Stimulated activated CD8-positive, alpha-beta memory T cell treated with anti-CD3 and anti-CD28 coated beads, Interleukin-2, amount 100 ng/mL, for 1 hour (primary cell): ENCODE data around the gene DLX2.
"Not testable (repeated sequence)": the region's sequence is repeated elsewhere in the genome, so short reads cannot be mapped to it uniquely, and the experiment has no call there.

ENCODE experiments used
- DNase-seq, 2 donors: peaks; one replicate each; pipeline ENCODE4 v3.0.0-alpha.2; 2020; ENCODE audit warnings: low read depth in 2 of 2

The DLX2 gene

GRCh38 chr2:172102391-172103359 is at the start of gene DLX2:
DLX2 (minus strand) TSS chr2:172102900; CDS start chr2:172102538, 362 bp downstream.
- DNase-seq: peak; percentile 35 to 48

GRCh38 chr2:172147944-172148650 is 45.4 kb upstream of the DLX2 start:
- DNase-seq: no peak

GRCh38 chr2:172143817-172144216 is 41.1 kb upstream of the DLX2 start:
- no peak for DNase-seq

- DNase-seq: not testable (repeated sequence)
Measured at GRCh38 chr2:172138727-172139126, 36.0 kb upstream of the DLX2 start.

GRCh38 chr2:172137943-172138342 is 35.2 kb upstream of the DLX2 start:
- no peak for DNase-seq

DNA sequence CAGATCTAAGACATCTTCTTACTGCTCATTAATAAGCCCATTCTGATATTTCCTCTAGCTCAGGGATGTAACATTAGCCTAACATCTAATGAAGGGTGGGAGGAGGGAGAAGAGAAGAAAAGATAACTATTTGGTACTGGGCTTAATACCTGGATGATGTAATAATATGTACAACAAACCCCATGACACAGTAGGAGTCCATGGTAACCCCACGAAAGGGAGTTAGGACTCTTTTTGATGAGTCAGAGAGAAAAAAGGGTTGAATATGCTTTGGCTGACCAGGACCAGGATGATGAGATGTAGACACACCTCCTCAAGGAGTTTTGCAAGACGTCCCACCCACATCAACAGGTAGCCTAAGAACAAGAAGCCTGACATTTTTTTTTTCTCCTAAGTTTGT is 34.4 kb upstream of the DLX2 start:
- no peak for DNase-seq

GRCh38 chr2:172135446-172135845 is 32.7 kb upstream of the DLX2 start:
- no peak for DNase-seq

DNA sequence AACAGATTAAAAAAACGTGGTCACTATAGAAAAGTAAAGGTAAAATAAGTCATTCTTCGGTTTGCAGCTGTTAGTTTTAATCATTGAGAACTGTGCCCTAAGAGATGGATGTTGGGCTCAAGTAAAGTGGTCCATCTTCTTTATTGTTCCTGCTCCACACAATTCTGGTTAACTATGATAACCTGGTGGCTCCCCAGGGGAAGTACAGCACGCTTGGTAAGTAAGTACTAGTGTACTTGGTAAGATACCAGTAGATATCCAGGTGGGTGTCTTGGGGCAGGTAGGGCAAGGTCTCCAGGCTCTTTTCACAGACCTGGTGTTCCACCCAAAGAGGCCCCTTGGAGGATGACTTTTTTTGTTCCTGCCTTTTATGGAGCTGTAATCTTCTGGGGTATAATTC is 31.6 kb upstream of the DLX2 start:
- no peak for DNase-seq

- no peak for DNase-seq
Measured at GRCh38 chr2:172131713-172132555, 29.2 kb upstream of the DLX2 start.

DNA sequence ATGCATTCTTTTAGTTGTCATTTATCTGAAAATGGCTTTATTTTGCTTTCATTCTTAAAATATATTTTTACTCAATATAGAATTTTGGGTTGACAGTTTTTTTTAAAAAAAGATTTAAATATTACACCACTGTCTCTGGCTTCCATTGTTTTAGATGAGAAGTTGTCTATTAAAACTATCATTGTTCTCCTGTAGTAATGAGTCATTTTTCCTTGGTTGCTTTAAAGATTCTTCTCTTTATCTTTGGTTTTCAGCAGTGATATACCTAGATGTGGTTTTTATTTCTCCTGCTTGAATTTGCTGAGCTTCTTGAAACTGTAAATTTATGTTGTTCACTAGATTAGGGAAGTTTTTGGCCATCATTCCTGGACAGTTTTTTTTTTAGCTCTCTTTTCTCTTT is 26.7 kb upstream of the DLX2 start:
- no peak for DNase-seq

GRCh38 chr2:172128484-172128883 is 25.8 kb upstream of the DLX2 start:
- no peak for DNase-seq

- no peak for DNase-seq
Measured at GRCh38 chr2:172120118-172120517, 17.4 kb upstream of the DLX2 start.

DNA sequence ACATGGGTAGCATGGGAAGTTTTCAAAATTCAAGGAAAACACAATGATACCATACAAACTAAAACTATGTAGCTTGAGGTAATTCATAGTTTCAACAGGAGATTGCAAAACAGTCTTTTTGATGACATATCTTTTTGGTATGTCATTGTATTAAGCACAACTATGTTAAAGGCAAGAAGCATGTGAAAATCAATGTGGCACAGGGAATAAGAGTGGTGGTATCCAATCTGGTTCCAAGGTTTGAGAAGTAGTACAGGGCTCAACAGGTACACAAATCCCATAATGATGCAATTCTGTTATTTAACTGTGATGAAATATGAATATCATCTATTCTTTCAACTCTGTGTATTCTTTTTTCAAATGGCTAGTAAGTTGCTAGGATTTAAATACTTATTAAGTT is 16.4 kb upstream of the DLX2 start:
- no peak for DNase-seq

- DNase-seq: no peak
Measured at GRCh38 chr2:172116107-172116506, 13.4 kb upstream of the DLX2 start.

GRCh38 chr2:172114579-172114978 is 11.9 kb upstream of the DLX2 start:
- DNase-seq: no peak

DNA sequence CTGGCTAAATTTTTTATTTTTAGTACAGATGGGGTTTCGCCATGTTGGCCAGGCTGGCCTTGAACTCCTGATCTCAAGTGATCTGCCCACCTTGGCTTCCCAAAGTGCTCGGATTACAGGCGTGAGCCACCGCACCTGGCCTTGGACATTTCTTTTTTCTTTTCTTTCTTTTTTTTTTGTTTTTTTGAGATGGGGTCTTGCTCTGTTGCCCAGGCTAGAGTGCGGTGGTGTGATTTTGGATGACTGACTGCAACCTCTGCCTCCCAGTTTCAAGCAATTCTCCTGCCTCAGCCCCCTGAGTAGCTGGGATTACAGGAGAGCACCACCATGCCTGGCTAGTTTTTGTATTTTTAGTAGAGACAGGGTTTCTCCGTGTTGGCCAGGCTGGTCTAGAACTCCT is 11.5 kb upstream of the DLX2 start:
- not testable (repeated sequence) for DNase-seq

DNA sequence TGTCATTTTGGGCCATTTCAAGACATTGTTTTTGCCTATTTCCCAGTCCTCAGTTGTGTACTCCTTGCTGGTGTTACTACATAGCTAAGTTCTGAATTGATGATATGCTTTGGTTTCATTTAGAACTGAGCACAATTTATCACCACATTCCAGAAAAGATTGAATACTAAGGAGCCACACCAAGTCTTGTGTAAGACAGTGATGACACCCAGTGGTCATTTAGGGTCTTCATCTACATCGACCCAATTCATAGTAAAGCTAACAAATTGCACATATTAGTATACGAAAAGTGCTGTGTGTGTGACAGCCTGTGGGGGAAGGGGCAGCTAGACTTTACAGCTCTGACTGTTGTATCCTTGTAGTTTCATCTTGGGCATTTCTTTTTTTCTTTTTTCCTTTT is 10.9 kb upstream of the DLX2 start:
- no peak for DNase-seq

DNA sequence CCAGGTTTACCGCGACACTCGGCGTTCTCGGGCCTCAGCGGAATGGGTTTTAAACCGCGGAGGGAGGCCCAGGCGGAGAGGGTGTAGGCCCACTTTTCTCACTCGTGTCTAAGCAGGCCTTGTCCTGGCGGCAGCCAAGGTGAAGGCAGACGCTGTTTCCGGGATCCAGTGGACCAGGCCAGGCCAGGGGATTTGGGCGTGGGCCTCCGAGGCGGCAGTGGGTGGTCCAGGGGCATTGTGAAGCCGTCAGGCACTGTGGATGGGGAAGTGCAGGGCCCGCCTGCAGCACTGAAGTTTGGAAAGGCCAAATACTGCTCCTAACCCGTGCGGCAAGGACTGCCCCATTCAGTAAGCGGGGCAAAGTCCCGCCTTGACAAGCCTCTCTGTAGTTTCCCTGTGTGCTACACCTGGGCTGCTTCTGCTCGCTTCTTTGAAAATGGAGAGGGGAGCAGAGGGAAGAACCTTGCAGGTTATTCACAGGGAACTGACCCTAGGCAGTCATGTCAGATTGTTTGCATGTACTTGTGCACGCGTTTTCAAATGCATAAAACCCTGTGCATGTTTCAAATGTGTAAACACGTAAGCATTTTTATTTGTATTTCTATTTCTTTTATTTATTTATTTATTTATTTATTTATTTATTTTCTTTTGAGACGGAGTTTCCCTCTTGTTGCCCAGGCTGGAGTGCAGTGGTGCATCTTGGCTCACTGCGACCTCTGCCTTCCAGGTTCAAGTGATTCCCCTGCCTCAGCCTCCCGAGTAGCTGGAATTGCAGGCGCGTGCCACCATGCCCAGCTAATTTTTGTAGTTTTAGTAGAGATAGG is 7.5 kb upstream of the DLX2 start:
- DNase-seq: no peak

DNA sequence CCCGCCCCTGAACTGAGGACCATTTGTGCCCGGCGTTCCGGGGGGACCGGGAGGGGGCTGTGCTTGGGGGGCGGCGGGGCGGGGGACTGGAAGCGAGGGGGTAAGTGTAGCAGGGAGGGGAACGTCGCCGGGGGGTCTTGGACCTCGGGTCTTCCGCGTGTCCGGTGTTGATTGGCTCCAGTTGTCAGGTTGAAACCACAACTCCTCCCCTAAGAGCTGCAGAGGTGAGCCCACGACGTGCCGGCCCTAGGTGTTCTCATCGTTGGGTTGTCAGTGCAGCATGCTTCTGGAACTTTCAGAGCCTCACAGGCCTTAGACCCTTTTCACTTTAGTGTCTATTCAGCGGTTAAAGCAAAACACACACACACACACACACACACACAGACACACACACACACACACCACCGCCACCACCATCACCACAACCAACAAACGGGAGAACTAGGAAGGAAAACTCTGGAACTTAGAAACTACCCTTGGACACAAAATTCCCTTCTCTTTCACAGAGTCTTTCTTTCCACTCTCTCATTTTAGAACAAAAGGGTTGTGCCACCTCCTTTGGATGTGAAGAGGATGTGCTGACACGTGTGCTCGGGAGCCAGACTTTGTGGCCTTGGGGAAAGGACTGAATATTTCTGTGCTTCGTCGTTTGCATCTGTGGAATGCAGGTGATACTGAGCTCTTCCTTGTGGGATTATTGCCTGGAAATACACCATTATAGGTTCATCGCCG is 6.7 kb upstream of the DLX2 start:
- no peak for DNase-seq

- DNase-seq: no peak
Measured at GRCh38 chr2:172108587-172108930, 5.9 kb upstream of the DLX2 start.
